GM12864 (cell line): ENCODE data around the gene ATP6V1B1.
A peak's percentile ranks its signal among the peaks of the same experiment; 100 is the strongest.
"Not testable (repeated sequence)": the region's sequence is repeated elsewhere in the genome, so short reads cannot be mapped to it uniquely, and the experiment has no call there.

Experiments
- DNase-seq: peaks from one replicate; pipeline ENCODE4 v3.0.0-alpha.2; 2011; ENCODE audit warnings: low read depth
- H3K4me3 ChIP-seq: 2 replicates; pipeline ENCODE4 v1.5.1; 2011; ENCODE audit warnings: mild to moderate bottlenecking, low read depth, low read length, control low read depth
- TF ChIP-seq, protein P1 (sequence below): IDR thresholded peaks from 2 replicates; pipeline ENCODE4 v1.5.1; 2011; ENCODE audit warnings: low read depth, mild to moderate bottlenecking, moderate library complexity, low read length, control low read depth, inconsistent platforms; ENCODE audit errors: missing control alignments

The ATP6V1B1 gene

DNA sequence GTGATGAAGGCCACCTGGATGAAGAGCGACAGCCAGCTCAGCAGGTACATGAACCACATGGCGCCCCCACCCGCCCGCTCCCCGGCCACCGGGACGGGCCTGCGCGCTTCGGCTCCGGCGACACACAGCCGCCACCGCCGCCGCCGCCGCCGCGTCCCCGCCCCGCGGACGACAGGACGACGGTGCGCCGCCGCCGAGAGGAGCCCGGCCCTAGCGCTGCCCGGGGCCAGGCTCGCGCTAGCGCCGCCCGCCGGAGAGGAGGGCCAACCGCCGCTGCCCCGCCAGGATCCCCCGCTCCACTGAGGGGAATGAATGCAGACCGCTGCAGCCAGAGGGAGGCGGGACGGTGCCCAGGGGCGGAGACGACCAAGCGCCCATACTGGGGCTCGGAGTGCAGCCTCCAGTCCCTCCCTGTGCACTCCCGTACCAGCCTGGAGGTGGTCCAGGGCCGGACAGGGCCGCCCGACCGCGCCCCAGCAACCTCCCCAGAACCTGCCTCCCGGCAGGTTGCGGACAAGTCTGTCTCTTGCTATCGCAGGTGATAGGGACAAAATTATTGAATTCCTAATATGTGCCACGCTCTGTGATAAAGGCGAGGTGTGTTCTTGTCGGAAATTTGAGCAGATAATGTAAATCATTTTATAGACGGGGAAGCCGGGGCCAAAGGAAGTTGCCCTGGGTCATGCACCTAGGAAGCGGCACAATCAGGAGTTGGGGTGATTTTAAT is 59.2 kb downstream of the ATP6V1B1 start, which contains the start of gene TEX261:
TSS of gene TEX261 (minus strand) at position 175 of the 727 bp plus-strand sequence. CDS start at position 59, 116 bp downstream.
- TF ChIP-seq, protein P1, sequence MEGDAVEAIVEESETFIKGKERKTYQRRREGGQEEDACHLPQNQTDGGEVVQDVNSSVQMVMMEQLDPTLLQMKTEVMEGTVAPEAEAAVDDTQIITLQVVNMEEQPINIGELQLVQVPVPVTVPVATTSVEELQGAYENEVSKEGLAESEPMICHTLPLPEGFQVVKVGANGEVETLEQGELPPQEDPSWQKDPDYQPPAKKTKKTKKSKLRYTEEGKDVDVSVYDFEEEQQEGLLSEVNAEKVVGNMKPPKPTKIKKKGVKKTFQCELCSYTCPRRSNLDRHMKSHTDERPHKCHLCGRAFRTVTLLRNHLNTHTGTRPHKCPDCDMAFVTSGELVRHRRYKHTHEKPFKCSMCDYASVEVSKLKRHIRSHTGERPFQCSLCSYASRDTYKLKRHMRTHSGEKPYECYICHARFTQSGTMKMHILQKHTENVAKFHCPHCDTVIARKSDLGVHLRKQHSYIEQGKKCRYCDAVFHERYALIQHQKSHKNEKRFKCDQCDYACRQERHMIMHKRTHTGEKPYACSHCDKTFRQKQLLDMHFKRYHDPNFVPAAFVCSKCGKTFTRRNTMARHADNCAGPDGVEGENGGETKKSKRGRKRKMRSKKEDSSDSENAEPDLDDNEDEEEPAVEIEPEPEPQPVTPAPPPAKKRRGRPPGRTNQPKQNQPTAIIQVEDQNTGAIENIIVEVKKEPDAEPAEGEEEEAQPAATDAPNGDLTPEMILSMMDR: peak; percentile 66
- peak within 1 kb of the TSS; percentile 76 for H3K4me3 ChIP-seq

DNA sequence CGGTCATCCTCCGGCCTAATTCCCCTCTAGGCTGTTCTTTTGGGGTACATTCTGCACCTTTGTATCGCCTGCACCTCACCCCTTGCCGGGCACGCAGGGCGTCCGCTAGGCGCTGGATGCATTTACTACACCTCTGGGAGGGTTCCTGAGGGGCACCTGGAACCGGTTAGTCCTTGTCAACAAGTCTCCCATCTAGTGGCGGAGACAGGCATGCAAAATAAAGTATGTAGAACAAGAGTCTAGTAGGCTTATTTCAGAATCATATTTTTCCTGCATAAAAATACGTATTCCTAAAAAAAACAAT is 59.7 kb downstream of the ATP6V1B1 start:
- no peak for DNase-seq
- TF ChIP-seq, protein P1: peak; percentile 53
- H3K4me3 ChIP-seq: peak overlapping the region; percentile 76

More for the DNA sequence above, 59.2 kb downstream of the ATP6V1B1 start, which contains the start of gene TEX261:
- peak; percentile 47 for DNase-seq

DNA sequence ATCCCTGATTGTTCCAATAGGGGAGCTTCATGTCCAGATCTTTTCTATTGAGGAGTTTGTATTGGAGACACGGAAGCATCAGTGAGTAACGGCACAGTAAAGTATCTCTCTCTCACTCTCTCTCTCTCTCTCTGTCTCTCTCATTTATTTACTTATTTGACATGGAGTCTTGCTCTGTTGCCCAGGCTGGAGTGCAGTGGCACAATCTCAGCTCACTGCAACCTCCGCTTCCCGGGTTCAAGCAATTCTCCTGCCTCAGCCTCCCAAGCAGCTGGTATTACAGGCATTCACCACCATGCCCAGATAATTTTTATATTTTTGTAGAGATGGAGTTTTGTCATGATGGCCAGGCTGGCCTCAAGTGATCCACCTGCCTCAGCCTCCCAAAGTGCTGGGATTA is 63.2 kb downstream of the ATP6V1B1 start:
- not testable (repeated sequence) for H3K4me3 ChIP-seq, DNase-seq

DNA sequence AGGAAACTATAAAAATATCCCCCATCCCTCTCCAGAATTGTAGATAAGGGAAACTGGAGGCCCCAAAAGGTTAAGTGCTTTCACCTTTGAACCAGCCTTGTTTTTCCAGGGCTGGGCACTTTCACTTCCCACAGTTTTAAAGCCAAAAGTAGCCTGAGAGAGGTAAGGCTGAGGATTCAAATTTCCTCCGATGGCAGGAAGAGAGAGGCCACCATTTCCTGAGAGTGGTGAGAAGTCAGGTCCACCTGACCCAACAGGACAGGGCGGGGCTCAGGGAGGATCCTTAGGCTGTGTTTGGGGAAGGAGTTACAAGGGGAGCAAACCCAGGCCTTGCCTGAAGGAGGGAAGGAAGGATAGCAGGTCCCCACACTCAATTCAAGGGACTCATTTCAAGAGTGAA is 63.7 kb downstream of the ATP6V1B1 start:
- DNase-seq: no peak
- TF ChIP-seq, protein P1: no peak
- no peak overlapping the region for H3K4me3 ChIP-seq

DNA sequence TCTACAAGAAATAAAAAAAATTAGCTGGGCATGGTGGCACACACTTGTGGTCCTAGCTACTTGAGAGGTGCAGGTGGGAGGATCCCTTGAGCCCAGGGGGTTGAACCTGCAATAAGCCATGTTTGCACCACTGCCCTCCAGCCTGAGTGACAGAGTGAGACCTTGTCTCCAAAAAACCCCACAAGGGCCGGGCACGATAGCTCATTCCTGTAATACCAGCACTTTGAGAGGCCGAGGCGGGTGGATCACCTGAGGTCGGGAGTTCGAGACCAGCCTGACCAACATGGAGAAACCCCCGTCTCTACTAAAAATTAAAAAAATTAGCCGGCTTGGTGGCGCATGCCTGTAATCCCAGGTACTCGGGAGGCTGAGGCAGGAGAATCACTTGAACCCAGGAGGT is 64.2 kb downstream of the ATP6V1B1 start:
- DNase-seq, H3K4me3 ChIP-seq: not testable (repeated sequence)

DNA sequence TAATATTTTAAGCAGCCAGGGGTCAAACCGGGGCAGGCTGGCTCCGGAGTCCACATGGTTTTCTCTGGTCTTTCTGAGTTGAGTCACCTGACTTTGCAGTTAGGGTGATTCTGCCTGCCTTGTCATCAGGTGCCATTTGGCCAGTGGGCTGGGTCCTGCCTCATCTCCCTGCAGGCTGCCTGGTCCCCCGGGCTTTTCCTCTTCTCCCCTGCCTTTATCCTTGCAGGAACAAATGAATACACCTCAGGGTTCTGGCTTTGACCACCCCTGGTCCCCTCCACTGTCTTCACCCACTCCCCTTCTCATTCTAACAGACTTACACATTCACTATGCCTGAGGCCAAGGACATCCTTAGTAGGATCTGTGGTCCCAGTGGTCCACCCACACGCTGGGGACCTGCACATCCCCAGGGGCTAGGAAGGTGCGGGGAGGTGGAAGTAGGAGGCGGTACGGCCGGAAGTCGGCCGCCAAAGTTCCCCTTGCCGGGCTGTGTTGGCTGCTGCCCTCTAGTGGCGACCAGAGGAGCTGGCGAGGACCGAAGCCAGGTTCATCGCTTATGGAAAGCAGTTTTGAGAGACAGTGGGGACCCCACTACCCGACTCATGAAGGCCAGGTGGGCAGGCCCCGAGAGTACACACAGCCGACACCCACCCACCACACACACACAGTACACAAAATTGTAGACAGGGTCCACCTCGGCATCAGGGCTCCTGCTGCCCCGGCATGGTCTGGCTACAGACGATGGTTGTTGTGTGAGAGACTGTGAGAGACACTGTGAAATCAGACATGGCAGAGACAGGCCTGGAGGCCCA is 65.3 kb downstream of the ATP6V1B1 start:
- peak overlapping the region; percentile 46 for H3K4me3 ChIP-seq
- peak; percentile 45 for DNase-seq
- TF ChIP-seq, protein P1: peak; percentile 97

DNA sequence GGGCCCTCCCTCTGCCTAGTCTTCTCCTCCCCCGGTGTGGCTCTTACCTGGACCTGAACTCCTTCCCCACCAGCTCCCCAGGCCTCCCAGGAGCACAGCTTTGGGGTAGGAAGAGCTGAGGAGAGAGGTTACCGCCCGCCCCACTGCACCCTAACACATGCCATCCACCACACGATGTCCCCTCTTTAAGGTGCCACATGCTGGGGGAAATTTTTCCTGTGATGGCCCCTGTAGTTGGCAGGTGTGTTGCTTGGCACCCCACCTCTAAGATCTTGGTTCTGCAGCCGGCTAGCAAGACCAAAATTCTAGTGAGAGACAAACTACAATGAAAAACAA is 65.9 kb downstream of the ATP6V1B1 start:
- DNase-seq: no peak
- TF ChIP-seq, protein P1: no peak

More for the DNA sequence above, 65.9 kb downstream of the ATP6V1B1 start:
- H3K4me3 ChIP-seq: no peak overlapping the region
